GM13977 (cell line): ENCODE data around the gene IKZF3.
"Not testable (repeated sequence)": the region's sequence is repeated elsewhere in the genome, so short reads cannot be mapped to it uniquely, and the experiment has no call there.

ENCODE experiments used
- DNase-seq: peaks from one replicate; pipeline ENCODE4 v3.0.0; 2012; ENCODE audit warnings: low spot score
- CTCF ChIP-seq: IDR thresholded peaks from 2 replicates; pipeline ENCODE4 v1.5.1; 2012; ENCODE audit warnings: mild to moderate bottlenecking, control low read depth; ENCODE audit not compliant: insufficient read depth; ENCODE audit errors: extremely low read depth, missing control alignments
- in situ Hi-C: fragments of 300-500 bp; cut with MboI; formaldehyde crosslinking; loops from one replicate; pipeline ENCODE4 v1.12.0; 2022; ENCODE audit warnings: low sequenced_read_pairs, low pct_unique_long_range_greater_than_20kb, mixed read lengths, inconsistent platforms; ENCODE audit not compliant: unreplicated experiment

Gene IKZF3

GRCh38 chr17:39753514-39754160 lies 110.5 kb downstream of the IKZF3 start:
- DNase-seq, result peak; percentile 84
- TF ChIP-seq CTCF, result peak; percentile 51
- in situ Hi-C loops, result loop anchor here (10.0 kb wide), 1 partner anchor 129 kb away; the partner anchor contains the start of gene PPP1R1B

GRCh38 chr17:39752241-39752881 lies 111.8 kb downstream of the IKZF3 start:
- in situ Hi-C loops, result loop anchor here (10.0 kb wide), 1 partner anchor 128 kb away; the partner anchor contains the start of gene PPP1R1B
- TF ChIP-seq CTCF, result no peak
- DNase-seq, result peak; percentile 13

- in situ Hi-C loops, result loop anchor here (10.0 kb wide), 1 partner anchor 127 kb away; the partner anchor contains the start of gene PPP1R1B
- no peak for TF ChIP-seq CTCF
- no peak for DNase-seq
Measured at GRCh38 chr17:39751637-39752036, 112.5 kb downstream of the IKZF3 start.

- in situ Hi-C loops, result loop anchor here (10.0 kb wide), 1 partner anchor 126 kb away; the partner anchor contains the start of gene PPP1R1B
- TF ChIP-seq CTCF, result no peak
- DNase-seq, result peak; percentile 12
Measured at GRCh38 chr17:39751016-39751543, 113.0 kb downstream of the IKZF3 start.

GRCh38 chr17:39750131-39751015 lies 113.7 kb downstream of the IKZF3 start:
- TF ChIP-seq CTCF, result no peak
- peak; percentile 8 for DNase-seq
- in situ Hi-C loops, result loop anchor here (10.0 kb wide), 1 partner anchor 126 kb away; the partner anchor contains the start of gene PPP1R1B

GRCh38 chr17:39748444-39749034 lies 115.6 kb downstream of the IKZF3 start:
- in situ Hi-C loops, DNase-seq: not testable (repeated sequence)
